NCI-H446 treated with DMSO at 0.1 percent for 48 hours (cell line): ENCODE data around the gene HYDIN.
"Not testable (repeated sequence)": the region's sequence is repeated elsewhere in the genome, so short reads cannot be mapped to it uniquely, and the experiment has no call there.

Experiments used
- DNase-seq: peaks from one replicate; lab custom pipeline; 2025; lab: John Stamatoyannopoulos, UW

The HYDIN gene

GRCh38 chr16:70861996-70862395, 368.5 kb downstream of the HYDIN start:
- DNase-seq: not testable (repeated sequence)

GRCh38 chr16:70851299-70851698, 379.2 kb downstream of the HYDIN start:
- DNase-seq: not testable (repeated sequence)

GRCh38 chr16:70823498-70824118, 406.9 kb downstream of the HYDIN start:
- not testable (repeated sequence) for DNase-seq

- not testable (repeated sequence) for DNase-seq
These were observed 407.8 kb downstream of the HYDIN start for GRCh38 chr16:70822734-70823133.

- not testable (repeated sequence) for DNase-seq
These were observed 412.4 kb downstream of the HYDIN start for GRCh38 chr16:70818088-70818487.

- no peak for DNase-seq
These were observed 421.0 kb downstream of the HYDIN start for GRCh38 chr16:70809392-70810060.

GRCh38 chr16:70808371-70808770, 422.2 kb downstream of the HYDIN start:
- no peak for DNase-seq

- no peak for DNase-seq
These were observed 424.7 kb downstream of the HYDIN start for GRCh38 chr16:70805787-70806186.

GRCh38 chr16:70805380-70805779, 425.1 kb downstream of the HYDIN start:
- DNase-seq: no peak

- DNase-seq: no peak
These were observed 425.8 kb downstream of the HYDIN start for GRCh38 chr16:70804734-70805169.

GRCh38 chr16:70804153-70804733, 426.3 kb downstream of the HYDIN start:
- no peak for DNase-seq

GRCh38 chr16:70803319-70803718, 427.2 kb downstream of the HYDIN start:
- DNase-seq: no peak

- no peak for DNase-seq
These were observed 428.9 kb downstream of the HYDIN start for GRCh38 chr16:70801611-70802010.

- peak; percentile 30 for DNase-seq
These were observed 429.6 kb downstream of the HYDIN start, which contains the start of gene VAC14 for GRCh38 chr16:70800781-70801480. VAC14 (minus strand) TSS chr16:70801158; CDS start chr16:70800900, 258 bp downstream.

GRCh38 chr16:70800311-70800710, 430.2 kb downstream of the HYDIN start:
- no peak for DNase-seq

GRCh38 chr16:70796301-70796700, 434.2 kb downstream of the HYDIN start:
- DNase-seq: no peak

- no peak for DNase-seq
These were observed 435.1 kb downstream of the HYDIN start for GRCh38 chr16:70795296-70795912.

- DNase-seq: no peak
These were observed 436.5 kb downstream of the HYDIN start for GRCh38 chr16:70793851-70794502.

GRCh38 chr16:70790815-70791214, 439.7 kb downstream of the HYDIN start:
- DNase-seq: no peak

- no peak for DNase-seq
These were observed 440.7 kb downstream of the HYDIN start for GRCh38 chr16:70789595-70790447.
